HepG2 (cell line): Measurements from ENCODE around the gene RANGRF. TPM values are rescaled to one million over a fixed set of nuclear protein-coding genes. Genes with fewer than 3 reads are reported as not detected.

Source experiments
- CEBPB ChIP-seq: IDR thresholded peaks from 2 replicates; pipeline ENCODE4 v1.6.1; 2011; ENCODE audit warnings: low read depth, low read length, improper control_type of control experiment, borderline replicate concordance
- FOXA3 ChIP-seq: IDR thresholded peaks from 2 replicates; pipeline ENCODE4 v1.6.1; 2016; ENCODE audit warnings: missing genetic modification reagents, missing compliant biosample characterization
- HNRNPLL ChIP-seq: fragments of 200-400 bp; formaldehyde crosslinking; IDR thresholded peaks from 2 replicates; pipeline ENCODE4 v1.6.1; 2017; ENCODE audit warnings: mild to moderate bottlenecking, low read depth, low read length; ENCODE audit not compliant: poor library complexity, severe bottlenecking
- KDM2A ChIP-seq: sonication (generic); formaldehyde crosslinking; IDR thresholded peaks from 2 replicates; pipeline ENCODE4 v1.4.0; 2020; ENCODE audit warnings: low read depth, missing genetic modification reagents, borderline replicate concordance
- MTA1 ChIP-seq: sonication (generic); formaldehyde crosslinking; IDR thresholded peaks from 2 replicates; pipeline ENCODE4 v1.4.0; 2020; ENCODE audit warnings: missing genetic modification reagents, mild to moderate bottlenecking, borderline replicate concordance
- NFIC ChIP-seq: IDR thresholded peaks from 2 replicates; pipeline ENCODE4 v1.6.1; 2012; ENCODE audit warnings: mild to moderate bottlenecking, low read length, inconsistent platforms
- RFX5 ChIP-seq: IDR thresholded peaks from 2 replicates; pipeline ENCODE4 v1.6.1; 2011; ENCODE audit warnings: low read depth, low read length, improper control_type of control experiment
- TBP ChIP-seq: sonication (generic); formaldehyde crosslinking; IDR thresholded peaks from 2 replicates; pipeline ENCODE4 v1.5.0; 2020; ENCODE audit warnings: missing genetic modification reagents
- ZBED4 ChIP-seq: sonication (generic); formaldehyde crosslinking; IDR thresholded peaks from 2 replicates; pipeline ENCODE4 v1.4.0; 2020; ENCODE audit warnings: missing genetic modification reagents, borderline replicate concordance
- ZNF232 ChIP-seq: sonication (generic); formaldehyde crosslinking; IDR thresholded peaks from 2 replicates; pipeline ENCODE4 v1.4.0; 2020; ENCODE audit warnings: missing genetic modification reagents, borderline replicate concordance
- ZNF337 ChIP-seq: sonication (generic); formaldehyde crosslinking; IDR thresholded peaks from 2 replicates; pipeline ENCODE4 v1.5.1; 2020; ENCODE audit warnings: missing genetic modification reagents, low read depth, mild to moderate bottlenecking, borderline replicate concordance
- ZNF431 ChIP-seq: sonication (generic); formaldehyde crosslinking; IDR thresholded peaks from 2 replicates; pipeline ENCODE4 v1.9.0; 2022; ENCODE audit warnings: missing genetic modification reagents, low read depth, mild to moderate bottlenecking, borderline replicate concordance
- ZNF503 ChIP-seq: sonication (generic); formaldehyde crosslinking; IDR thresholded peaks from 2 replicates; pipeline ENCODE4 v1.4.0; 2020; ENCODE audit warnings: missing genetic modification reagents
- ZNF510 ChIP-seq: sonication (generic); formaldehyde crosslinking; IDR thresholded peaks from 2 replicates; pipeline ENCODE4 v1.4.0; 2020; ENCODE audit warnings: low read depth, mild to moderate bottlenecking, missing genetic modification reagents
- polyA plus RNA-seq, 8 experiments: library from polyadenylated mRNA; depleted of rRNA in 3 of 8; stranded (reverse) in 7 of 8; unstranded in 1 of 8; fragments of >200 nt; fragmentation: Illumina TruSeq in 4 of 8; extraction: Trizol in 4 of 8; gene quantifications; 2 replicates each; pipeline versions ENCODE4 v1.2.1 to v1.2.3, GENCODE V29; 2011 to 2016; ENCODE audit warnings: low read depth in 4 of 8, missing spikeins in 1 of 8, mixed read lengths in 1 of 8; ENCODE audit not compliant: insufficient read depth in 1 of 8
- total RNA-seq, 5 experiments: library from RNA; depleted of rRNA; stranded (reverse); fragments of >200 nt; fragmentation: Illumina TruSeq; extraction: Trizol; gene quantifications; 2 replicates each; pipeline ENCODE4 v1.2.3, GENCODE V29; 2016; ENCODE audit warnings: low read depth in 1 of 5
- TF ChIP-seq, protein P1 (sequence below): sonication (generic); formaldehyde crosslinking; IDR thresholded peaks from 2 replicates; pipeline ENCODE4 v1.5.1; 2020; ENCODE audit warnings: mild to moderate bottlenecking, moderate library complexity, missing genetic modification reagents
- TF ChIP-seq, protein P2 (sequence below): sonication (generic); formaldehyde crosslinking; IDR thresholded peaks from 2 replicates; pipeline ENCODE4 v1.8.0; 2022; ENCODE audit warnings: missing genetic modification reagents, low read depth, mild to moderate bottlenecking, borderline replicate concordance
- TF ChIP-seq, protein P3 (sequence below): sonication (generic); formaldehyde crosslinking; IDR thresholded peaks from 2 replicates; pipeline ENCODE4 v1.5.0; 2020; ENCODE audit warnings: mild to moderate bottlenecking, missing genetic modification reagents, borderline replicate concordance

The RANGRF gene
- total and polyA plus RNA-seq, 2 of the 13 experiments (the other 11 are each of a cell fraction or from before 2014, with no cell fraction given): 18.6 to 40.7 TPM

DNA sequence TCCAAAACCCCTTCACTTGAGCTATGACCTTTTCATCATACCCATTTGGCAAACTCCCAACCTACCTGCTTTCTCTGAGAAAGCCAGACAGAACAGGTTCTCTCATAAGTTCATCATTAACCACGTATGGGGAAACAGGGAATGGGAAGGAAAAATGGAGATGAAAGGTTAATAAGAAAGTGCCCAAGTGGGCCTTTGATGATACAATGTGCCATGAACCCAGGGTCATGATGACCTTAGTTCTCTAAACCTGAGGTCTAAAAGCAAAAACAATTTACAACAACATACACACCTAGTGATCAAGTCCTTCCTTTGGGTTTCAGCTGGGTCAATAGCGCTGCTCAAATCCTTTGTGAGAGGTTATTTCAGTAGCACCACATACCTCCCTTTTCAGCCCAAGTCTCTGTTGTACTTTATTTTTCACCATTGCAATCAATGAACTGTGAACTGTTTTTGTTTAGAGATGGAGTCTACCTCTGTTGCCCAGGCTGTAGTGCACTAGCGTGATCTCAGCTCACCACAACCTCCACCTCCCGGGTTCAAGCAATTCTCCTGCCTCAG is 14.5 kb upstream of the RANGRF start (continued):
- TF ChIP-seq ZNF503 (CRISPR knock-in tag) (peak; percentile 81; the same call in 1 of the 2 replicates), FOXA3 (CRISPR knock-in tag) (peak; percentile 85), NFIC (peak; percentile 78; the same call in 1 of the 2 replicates), ZNF431 (CRISPR knock-in tag) (no peak; the same call in 1 of the 2 replicates), MTA1 (no peak), HNRNPLL (no peak), ZNF232 (CRISPR knock-in tag) (no peak), ZBED4 (CRISPR knock-in tag) (peak; percentile 65; the same call in 1 of the 2 replicates), RFX5 (no peak), ZNF337 (CRISPR knock-in tag) (no peak), TBP (CRISPR knock-in tag) (no peak), CEBPB (peak; percentile 28; the same call in 1 of the 2 replicates), KDM2A (no peak), ZNF510 (CRISPR knock-in tag) (no peak)
- TF ChIP-seq, protein P1, sequence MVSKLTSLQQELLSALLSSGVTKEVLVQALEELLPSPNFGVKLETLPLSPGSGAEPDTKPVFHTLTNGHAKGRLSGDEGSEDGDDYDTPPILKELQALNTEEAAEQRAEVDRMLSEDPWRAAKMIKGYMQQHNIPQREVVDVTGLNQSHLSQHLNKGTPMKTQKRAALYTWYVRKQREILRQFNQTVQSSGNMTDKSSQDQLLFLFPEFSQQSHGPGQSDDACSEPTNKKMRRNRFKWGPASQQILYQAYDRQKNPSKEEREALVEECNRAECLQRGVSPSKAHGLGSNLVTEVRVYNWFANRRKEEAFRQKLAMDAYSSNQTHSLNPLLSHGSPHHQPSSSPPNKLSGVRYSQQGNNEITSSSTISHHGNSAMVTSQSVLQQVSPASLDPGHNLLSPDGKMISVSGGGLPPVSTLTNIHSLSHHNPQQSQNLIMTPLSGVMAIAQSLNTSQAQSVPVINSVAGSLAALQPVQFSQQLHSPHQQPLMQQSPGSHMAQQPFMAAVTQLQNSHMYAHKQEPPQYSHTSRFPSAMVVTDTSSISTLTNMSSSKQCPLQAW: peak; percentile 99
- TF ChIP-seq, protein P2, sequence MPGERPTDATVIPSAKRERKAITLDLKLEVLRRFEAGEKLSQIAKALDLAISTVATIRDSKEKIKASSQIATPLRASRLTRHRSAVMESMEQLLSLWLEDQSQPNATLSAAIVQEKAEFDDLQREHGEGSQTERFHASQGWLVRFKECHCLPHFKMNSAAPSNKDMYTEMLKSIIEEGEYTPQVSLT (CRISPR knock-in tag): no peak
- TF ChIP-seq, protein P3, sequence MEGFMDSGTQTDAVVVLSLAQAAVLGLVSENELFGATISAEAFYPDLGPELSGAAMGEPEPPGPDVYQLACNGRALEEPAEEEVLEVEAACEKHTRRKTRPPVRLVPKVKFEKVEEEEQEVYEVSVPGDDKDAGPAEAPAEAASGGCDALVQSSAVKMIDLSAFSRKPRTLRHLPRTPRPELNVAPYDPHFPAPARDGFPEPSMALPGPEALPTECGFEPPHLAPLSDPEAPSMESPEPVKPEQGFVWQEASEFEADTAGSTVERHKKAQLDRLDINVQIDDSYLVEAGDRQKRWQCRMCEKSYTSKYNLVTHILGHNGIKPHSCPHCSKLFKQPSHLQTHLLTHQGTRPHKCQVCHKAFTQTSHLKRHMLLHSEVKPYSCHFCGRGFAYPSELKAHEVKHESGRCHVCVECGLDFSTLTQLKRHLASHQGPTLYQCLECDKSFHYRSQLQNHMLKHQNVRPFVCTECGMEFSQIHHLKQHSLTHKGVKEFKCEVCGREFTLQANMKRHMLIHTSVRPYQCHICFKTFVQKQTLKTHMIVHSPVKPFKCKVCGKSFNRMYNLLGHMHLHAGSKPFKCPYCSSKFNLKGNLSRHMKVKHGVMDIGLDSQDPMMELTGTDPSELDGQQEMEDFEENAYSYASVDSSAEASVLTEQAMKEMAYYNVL (CRISPR knock-in tag): peak; percentile 93
